ENCODE results near the gene FIZ1.

DNA sequence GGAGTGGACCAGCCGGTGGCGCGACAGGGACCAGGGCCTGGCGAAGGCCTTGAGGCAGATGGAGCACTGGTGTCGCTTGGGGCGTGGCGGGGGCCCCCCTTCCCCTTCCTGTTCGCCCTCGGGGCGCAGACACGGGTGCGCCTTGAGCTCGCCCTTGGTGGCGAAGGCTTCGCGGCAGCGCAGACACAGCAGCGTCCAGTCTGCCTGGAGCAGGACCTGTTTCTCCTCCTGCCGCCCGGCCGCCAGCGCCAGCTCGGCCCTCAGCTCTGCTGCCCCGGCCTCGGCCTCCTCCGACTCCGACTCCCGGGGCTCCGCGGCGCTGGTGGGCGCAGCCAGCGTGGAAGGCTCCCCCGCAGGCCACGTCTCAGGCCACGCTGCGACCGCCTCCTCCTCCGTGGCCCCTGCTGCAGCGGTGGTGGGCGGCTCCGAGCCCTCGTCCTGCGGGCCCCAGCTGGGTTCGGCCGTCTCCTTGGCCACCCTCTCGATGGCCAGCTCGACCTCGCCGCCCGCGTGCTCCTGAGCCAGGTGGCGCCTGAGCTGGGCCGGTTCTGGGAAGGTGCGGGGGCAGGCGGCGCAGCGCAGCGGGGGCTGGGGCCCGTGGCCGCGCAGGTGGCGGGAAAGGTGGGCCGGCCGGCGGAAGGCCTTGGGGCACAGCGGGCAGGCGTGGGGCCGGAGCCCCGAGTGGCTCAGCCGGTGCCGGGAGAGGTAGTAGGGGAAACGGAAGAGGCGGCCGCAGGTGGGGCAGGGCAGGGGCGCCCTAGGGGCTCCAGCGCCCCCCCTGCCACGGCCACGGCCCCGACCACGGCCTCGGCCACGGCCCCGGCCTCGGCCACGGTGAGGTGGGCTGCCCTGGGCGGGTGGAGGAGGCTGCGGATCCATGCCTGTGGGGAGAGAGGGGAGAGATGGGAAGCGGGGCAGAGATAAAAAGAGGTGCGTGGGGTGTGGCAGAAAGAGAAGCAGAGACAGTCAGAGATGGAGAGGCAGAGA lies 20.3 kb downstream of the FIZ1 start:
- TF ChIP-seq, protein P1, sequence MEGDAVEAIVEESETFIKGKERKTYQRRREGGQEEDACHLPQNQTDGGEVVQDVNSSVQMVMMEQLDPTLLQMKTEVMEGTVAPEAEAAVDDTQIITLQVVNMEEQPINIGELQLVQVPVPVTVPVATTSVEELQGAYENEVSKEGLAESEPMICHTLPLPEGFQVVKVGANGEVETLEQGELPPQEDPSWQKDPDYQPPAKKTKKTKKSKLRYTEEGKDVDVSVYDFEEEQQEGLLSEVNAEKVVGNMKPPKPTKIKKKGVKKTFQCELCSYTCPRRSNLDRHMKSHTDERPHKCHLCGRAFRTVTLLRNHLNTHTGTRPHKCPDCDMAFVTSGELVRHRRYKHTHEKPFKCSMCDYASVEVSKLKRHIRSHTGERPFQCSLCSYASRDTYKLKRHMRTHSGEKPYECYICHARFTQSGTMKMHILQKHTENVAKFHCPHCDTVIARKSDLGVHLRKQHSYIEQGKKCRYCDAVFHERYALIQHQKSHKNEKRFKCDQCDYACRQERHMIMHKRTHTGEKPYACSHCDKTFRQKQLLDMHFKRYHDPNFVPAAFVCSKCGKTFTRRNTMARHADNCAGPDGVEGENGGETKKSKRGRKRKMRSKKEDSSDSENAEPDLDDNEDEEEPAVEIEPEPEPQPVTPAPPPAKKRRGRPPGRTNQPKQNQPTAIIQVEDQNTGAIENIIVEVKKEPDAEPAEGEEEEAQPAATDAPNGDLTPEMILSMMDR (IDR thresholded peaks at IDR 0.05): no peak
- TF ChIP-seq POLR2A (IDR thresholded peaks at IDR 0.05) (no peak), EP300 (IDR thresholded peaks at IDR 0.05) (no peak), POLR2AphosphoS5 (IDR thresholded peaks at IDR 0.05) (no peak)

Data from sigmoid colon (tissue), 4 donors.